DND-41 (cell line): Measurements from ENCODE around the gene HIVEP1.

Source experiments
- CTCF ChIP-seq: IDR thresholded peaks from 2 replicates; pipeline ENCODE4 v1.5.1; 2012; ENCODE audit warnings: borderline replicate concordance, low read length, moderate library complexity, mild to moderate bottlenecking; ENCODE audit not compliant: poor library complexity, severe bottlenecking; ENCODE audit errors: extremely low read depth
- EZH2 ChIP-seq: IDR thresholded peaks from 3 replicates; pipeline ENCODE4 v1.6.1; 2012; ENCODE audit warnings: borderline replicate concordance, low read depth, mild to moderate bottlenecking, moderate library complexity, low read length, inconsistent platforms; ENCODE audit not compliant: severe bottlenecking

DNA sequence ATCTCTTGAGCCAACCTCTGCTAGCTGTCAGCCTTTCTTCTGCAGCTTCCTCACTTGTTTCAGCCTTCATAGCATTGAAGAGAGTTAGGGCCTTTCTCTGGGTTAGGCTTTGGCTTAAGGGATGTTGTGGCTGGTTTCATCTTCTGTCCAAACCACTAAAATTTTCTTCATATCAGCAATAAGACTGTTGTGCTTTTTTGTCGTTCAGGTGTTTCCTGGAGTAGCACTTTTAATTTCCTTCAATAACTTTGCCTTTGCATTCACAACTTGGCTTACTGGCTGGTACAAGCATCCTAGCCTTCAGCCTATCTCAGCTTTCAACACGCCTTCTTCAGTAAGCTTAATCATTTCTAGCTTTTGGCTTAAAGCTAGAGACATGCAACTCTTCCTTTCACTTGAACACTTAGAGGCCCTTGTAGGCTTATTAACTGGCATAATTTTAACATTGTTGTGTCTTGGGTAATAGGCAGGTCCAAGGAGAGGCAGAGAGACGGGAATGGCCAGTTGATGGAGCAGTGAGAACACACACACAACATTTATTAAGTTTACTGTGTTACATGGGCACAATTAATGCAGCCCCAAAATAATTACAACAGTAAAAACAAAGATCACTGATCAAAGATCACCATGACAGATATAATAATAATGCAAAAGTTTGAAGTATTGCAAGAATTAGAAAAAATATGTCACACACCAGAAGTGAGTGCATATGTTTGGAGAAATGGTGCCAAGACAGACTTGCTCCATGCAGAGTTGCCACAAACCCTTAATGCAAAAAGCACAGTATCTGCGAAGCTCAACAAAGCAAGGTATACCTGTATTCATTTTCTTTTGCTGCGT, 98.6 kb downstream of the HIVEP1 start:
- TF ChIP-seq CTCF, result no peak
- no peak for TF ChIP-seq EZH2
